Measurements from ENCODE around the gene TMOD2.

The TMOD2 gene

DNA sequence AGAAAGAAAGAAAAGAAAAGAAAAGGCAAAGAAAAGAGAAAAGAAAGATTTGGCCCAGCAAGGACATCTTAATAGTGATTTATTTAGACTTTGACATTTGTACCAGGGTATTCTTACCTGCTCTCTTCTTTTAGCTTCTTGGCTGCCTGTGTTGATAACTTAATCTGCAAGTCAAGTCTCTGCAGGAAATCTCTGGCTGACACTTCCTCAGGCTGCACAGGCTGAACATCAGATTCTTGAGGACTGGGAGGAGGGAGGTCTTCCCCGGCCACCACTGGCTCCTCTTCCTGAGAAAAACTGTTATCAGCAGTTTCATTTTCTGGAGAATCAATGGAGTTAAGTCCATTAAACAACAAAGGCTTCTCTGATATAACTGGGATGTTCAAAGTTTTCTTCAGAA is 26.7 kb upstream of the TMOD2 start:
- peaks cover 29% of the 10 kb centered on the region for H3K4me1 Mint-ChIP-seq

DNA sequence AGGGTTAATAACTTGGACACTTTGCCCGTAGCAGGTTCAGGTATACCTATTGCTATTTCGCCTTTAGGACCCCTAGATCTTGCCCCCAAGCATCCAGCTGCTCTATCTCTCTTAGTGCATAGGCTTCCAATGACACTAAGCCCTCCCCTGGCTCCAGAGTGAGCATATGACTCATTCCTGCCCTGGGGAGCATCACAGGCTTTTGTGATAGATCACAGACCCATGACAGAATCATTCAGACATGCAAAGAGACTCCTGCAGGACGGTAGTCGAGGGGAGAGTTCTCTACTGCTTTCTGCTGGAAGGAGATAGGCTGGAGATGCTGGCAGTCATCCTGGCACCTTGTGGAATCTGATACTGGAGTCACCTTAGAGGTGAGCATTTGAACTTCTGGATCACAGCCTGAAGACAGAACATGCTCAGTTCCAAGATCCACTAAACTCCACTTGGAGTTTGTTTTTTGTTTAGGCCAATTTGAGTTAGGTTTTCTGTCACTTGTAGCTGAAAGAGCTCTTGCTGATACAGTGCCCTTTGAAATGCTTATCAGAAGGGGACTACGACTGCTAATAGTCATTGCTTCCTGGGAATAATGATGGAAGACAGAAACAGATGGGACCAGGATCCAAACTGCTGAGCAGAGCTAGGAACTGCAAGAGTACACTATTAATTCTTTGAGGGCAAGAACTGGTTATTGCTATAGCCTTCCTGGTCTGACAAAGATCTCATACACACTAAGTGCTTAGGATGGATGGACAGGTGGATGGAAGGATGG is 24.9 kb upstream of the TMOD2 start:
- H3K4me1 Mint-ChIP-seq = peaks cover 42% of the 10 kb centered on the region
- H3K36me3 Mint-ChIP-seq = peaks cover 15% of the 10 kb centered on the region
- DNase-seq (ENCODE audit: low spot score in 2 of 2) = no peak
- peak; percentile 53 for ATAC-seq (ENCODE audit: low read depth)
- no peaks in the 10 kb centered on the region for H3K27me3 Mint-ChIP-seq
- H3K27ac Mint-ChIP-seq = peak overlapping the region; percentile 10
- H3K4me3 Mint-ChIP-seq = no peak overlapping the region
- no peaks in the 10 kb centered on the region for H3K9me3 Mint-ChIP-seq

More for the DNA sequence above, 26.7 kb upstream of the TMOD2 start:
- H3K36me3 Mint-ChIP-seq = peaks cover 17% of the 10 kb centered on the region
- DNase-seq (ENCODE audit: low spot score in 2 of 2) = no peak
- no peak for ATAC-seq (ENCODE audit: low read depth)
- H3K9me3 Mint-ChIP-seq = peaks cover 2% of the 10 kb centered on the region
- peak overlapping the region; percentile 11 for H3K27ac Mint-ChIP-seq
- no peaks in the 10 kb centered on the region for H3K27me3 Mint-ChIP-seq
- H3K4me3 Mint-ChIP-seq = no peak overlapping the region

DNA sequence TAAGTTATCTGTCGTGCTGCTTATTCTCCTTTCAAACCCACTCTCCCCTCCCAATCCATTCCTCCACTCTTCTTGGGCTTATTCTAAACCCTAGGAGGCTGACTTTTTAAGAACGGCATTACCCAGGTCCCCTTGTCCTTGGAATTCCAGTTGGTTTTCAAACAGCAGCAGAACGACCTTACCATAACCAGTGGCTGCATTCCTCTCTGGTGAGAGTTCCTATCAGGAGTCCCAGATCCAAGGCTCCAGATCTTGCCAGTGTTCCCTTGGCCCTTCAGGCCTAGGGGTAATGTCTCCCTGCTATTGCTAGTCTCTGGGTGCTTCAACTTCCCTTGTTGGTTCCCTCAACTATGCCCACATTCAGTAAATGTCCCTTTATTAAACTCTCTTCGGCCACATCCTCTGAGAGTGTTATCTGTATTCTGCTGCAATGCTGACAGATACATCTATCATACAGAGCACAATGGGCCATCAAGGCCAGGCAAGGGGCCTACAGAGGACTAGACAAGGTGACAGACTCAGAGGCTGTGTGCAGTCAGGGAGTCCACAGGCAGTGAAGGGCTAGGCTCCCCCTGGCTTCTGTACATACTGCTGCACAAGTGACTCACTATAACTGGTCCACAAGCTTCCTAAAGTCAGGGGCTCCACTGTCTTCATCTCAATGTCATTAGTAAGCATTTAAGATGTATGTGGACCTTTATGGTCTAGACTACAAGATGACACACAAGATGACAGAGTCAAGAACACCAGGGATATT is 24.1 kb upstream of the TMOD2 start:
- no peak for DNase-seq (ENCODE audit: low spot score in 2 of 2)
- Mint-ChIP-seq H3K36me3 (peaks cover 10% of the 10 kb centered on the region), H3K27me3 (no peaks in the 10 kb centered on the region), H3K9me3 (no peaks in the 10 kb centered on the region), H3K4me3 (no peak overlapping the region), H3K27ac (peak overlapping the region; percentile 10), H3K4me1 (peaks cover 46% of the 10 kb centered on the region)
- no peak for ATAC-seq (ENCODE audit: low read depth)

DNA sequence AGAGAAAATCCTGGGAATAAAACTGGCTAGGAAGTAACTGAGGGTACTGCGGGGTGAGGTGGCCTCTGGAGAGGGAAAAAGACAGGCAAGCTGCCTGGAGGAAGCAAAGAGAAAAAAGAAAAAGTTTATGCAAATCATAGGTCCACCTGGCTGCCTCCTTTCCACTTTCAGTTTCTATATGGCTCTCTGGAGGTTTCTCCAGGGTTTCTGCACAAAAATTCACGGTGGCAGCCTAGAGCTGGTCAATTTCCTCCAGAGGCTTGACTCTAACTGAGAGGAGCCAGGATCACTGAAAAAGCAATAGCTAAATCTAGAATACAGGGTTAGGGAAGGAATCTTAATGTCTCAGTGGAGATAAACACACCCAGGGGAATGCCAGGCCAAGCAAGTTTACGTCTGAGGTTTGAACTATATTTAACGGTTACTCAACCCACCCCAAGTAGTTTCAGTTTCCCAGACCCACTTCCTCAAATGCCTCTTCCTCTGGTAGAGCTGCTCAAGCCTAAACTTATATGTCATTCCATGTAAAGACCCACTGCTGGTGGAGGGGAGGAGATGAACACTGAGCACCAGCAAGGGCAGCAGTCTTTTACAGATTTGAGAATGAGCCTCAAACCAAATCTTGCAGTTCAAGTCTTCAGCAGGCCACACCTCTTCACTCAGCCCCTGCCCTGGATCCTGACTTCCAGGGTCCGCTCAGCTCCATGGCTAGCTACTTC is 19.7 kb upstream of the TMOD2 start:
- peaks cover 67% of the 10 kb centered on the region for H3K4me1 Mint-ChIP-seq
- no peaks in the 10 kb centered on the region for H3K27me3 Mint-ChIP-seq
- H3K4me3 Mint-ChIP-seq = peak overlapping the region; percentile 81
- H3K36me3 Mint-ChIP-seq = peaks cover 12% of the 10 kb centered on the region
- peak; percentile 83 for ATAC-seq (ENCODE audit: low read depth)
- H3K9me3 Mint-ChIP-seq = no peaks in the 10 kb centered on the region
- DNase-seq (ENCODE audit: low spot score in 2 of 2) = peak; percentile 53 to 68
- peak overlapping the region; percentile 95 for H3K27ac Mint-ChIP-seq

DNA sequence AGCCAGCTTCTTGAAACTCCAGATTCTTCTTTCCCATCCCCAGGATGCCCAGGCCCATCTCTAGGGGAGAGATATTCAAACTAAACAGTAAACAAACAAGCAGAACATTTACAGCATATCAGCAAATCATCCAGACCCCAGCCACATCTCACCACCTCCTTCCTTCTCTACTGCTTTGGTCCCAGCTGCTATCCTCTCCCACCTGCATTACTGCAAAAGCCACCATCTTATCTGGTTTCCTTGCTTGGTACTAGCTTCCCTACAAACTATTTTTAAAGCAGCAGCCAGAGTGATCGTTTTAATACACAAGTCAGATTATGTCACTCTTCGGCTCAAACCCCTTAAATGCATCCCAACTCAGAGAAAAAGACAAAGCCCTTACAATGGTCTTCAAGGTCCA is 18.8 kb upstream of the TMOD2 start:
- Mint-ChIP-seq H3K36me3 (peaks cover 11% of the 10 kb centered on the region), H3K4me1 (peaks cover 59% of the 10 kb centered on the region), H3K9me3 (no peaks in the 10 kb centered on the region), H3K27ac (peak overlapping the region; percentile 95), H3K4me3 (peak overlapping the region; percentile 64), H3K27me3 (no peaks in the 10 kb centered on the region)
- ATAC-seq (ENCODE audit: low read depth) = no peak
- no peak for DNase-seq (ENCODE audit: low spot score in 2 of 2)

DNA sequence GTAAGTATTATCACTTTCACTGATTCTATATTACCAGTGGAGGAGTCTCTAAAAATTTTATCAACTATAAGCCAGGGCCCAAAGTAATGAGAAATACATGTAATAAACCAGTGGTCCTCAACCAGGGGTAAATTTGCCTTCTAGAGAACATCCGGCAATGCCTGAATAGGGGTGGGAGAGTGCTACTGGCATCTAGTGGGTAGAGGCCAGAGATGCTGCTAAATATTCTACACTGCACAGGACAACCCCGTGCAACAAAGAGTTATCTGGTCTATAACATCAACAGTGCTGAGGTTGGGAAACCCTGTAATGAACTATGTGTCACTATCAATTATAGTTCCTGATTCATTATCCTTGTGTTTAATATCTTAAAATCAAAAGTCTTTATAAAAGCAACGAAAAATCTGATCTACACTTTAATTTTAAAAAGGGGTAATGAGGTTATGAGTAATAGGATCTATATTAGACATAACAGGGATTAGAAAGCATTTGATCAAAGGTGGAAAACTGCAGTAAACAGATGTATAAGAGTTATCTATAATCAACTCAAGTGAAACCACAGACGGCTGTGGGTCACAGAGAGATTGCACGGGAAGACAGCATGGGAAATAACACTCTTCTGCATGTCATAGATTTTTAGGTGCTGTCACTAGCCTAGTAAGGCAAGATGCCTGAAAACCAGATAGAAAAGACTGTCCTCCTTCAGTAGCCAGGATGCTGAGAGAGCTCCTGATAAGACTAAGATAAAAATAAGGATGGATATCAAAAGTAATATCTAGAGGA is 16.0 kb upstream of the TMOD2 start:
- ATAC-seq (ENCODE audit: low read depth) = no peak
- DNase-seq (ENCODE audit: low spot score in 2 of 2) = no peak

DNA sequence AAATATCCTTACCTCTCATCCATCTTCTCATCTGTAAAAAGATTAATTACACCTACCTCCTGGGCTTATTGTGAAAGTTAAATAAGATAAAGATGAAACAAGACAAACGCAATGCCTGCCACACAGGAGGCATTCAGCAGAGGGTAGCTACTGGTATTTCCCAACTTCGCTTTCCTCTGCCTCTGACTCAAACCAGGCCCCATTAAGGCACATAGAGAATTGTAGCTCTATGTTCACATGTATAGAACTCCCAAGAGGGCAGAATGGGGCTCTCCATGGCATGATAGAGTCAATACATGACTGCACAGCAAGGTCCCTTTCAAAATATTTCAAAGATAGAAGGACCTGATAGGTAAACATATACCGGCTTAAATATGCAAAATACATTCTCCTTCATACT is 15.3 kb upstream of the TMOD2 start:
- ATAC-seq (ENCODE audit: low read depth) (no peak), DNase-seq (ENCODE audit: low spot score in 2 of 2) (no peak)
- Mint-ChIP-seq H3K9me3 (no peaks in the 10 kb centered on the region), H3K4me1 (peaks cover 56% of the 10 kb centered on the region), H3K27ac (peak overlapping the region; percentile 86), H3K4me3 (peak overlapping the region; percentile 88), H3K36me3 (peaks cover 5% of the 10 kb centered on the region), H3K27me3 (no peaks in the 10 kb centered on the region)

More for the DNA sequence above, 16.0 kb upstream of the TMOD2 start:
- Mint-ChIP-seq H3K9me3 (no peaks in the 10 kb centered on the region), H3K4me3 (peak overlapping the region; percentile 88), H3K27ac (peak overlapping the region; percentile 86), H3K4me1 (peaks cover 62% of the 10 kb centered on the region), H3K27me3 (no peaks in the 10 kb centered on the region), H3K36me3 (peaks cover 9% of the 10 kb centered on the region)

DNA sequence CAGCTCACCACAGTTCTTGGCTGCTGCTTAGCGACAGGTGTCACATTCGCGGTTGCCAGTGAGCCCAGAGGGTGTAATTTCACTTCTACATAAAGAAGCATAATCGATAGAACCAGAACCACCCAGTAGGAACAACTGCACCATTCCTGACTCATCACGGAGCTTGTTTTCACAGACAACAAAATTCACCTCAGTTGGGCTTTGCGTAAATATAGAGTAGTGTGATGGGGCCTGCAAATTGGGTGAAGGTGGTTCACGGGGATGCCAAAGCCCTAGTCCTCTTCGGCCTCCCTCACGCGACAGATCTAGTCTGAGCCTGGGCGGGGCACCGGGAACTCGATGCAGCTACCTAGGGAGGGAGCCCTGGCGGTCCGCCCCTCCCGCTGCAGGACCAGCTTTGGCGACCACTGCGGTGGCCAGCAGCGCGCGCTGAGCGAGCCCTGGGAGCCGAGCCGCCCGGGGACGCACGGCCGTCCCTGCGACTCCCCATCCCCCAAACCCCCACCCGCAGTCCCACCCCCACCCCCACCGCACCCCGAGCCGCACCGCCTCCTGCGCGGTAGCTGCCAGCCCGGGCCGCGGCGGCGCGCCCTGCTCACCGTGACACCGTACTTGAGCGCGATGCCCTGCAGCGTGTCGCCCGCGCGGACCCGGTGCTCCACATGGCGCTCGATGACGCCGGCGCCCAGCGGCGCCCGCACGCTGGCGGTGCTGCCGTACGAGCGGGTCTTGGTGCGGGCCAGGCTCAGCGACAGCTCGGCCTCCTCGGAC is 14.5 kb upstream of the TMOD2 start:
- ATAC-seq (ENCODE audit: low read depth) (peak; percentile 62), DNase-seq (ENCODE audit: low spot score in 2 of 2) (peak; percentile 24 to 68)
- H3K27ac Mint-ChIP-seq = peak overlapping the region; percentile 86
- H3K4me1 Mint-ChIP-seq = peaks cover 49% of the 10 kb centered on the region
- peaks cover 5% of the 10 kb centered on the region for H3K36me3 Mint-ChIP-seq
- H3K27me3 Mint-ChIP-seq = no peaks in the 10 kb centered on the region
- peak overlapping the region; percentile 88 for H3K4me3 Mint-ChIP-seq
- no peaks in the 10 kb centered on the region for H3K9me3 Mint-ChIP-seq

DNA sequence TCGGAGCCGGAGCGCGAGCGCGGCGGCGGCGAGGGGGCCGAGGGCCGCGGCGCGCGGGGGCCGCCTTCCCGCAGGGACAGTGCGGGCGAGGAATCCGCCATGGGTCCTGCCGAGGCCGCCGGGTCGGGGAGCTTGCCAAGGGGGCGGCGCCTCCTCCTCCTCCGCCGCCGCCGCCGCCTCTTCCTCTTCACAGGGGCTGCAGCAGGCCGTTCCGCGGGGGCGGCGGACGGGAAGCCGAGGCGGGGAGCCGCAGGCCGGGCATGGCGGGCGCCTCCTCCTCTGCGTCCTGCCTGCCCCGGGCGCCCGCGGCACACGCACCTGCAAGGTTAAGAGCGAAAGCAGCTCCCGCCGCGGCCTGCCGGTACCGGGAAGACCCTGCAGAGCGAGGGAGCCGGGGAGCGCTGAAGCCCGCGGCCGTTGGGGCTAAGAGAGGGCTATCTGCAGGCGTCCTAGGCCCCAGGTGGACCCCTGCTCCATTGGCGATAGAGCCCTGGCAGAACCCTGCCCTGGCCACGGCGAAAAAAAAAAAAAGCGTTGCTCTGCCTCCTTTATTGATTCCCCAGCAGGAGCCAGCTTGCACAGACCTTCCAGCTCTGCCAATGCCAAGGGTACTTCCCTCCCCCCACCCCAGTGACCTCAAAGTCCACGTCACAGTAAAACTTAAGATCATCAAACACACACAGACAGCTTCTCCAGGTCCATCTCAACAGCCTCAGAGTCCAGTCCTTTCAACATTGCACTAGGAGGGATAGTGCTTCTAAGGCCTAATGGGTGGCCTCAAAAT is 13.7 kb upstream of the TMOD2 start, which contains the start of gene LYSMD2:
LYSMD2 (minus strand) TSS at position 134 of the 784 bp plus-strand sequence; CDS start at position 101, 33 bp downstream.
- Mint-ChIP-seq H3K4me1 (peaks cover 41% of the 10 kb centered on the region), H3K27ac (peak within 1 kb of the TSS; percentile 92), H3K36me3 (peaks cover 4% of the 10 kb centered on the region), H3K27me3 (no peaks in the 10 kb centered on the region), H3K9me3 (no peaks in the 10 kb centered on the region), H3K4me3 (peak within 1 kb of the TSS; percentile 88)
- ATAC-seq (ENCODE audit: low read depth) = peak; percentile 60
- peak in 1 of 2 donors; percentile 40 for DNase-seq (ENCODE audit: low spot score in 2 of 2)

DNA sequence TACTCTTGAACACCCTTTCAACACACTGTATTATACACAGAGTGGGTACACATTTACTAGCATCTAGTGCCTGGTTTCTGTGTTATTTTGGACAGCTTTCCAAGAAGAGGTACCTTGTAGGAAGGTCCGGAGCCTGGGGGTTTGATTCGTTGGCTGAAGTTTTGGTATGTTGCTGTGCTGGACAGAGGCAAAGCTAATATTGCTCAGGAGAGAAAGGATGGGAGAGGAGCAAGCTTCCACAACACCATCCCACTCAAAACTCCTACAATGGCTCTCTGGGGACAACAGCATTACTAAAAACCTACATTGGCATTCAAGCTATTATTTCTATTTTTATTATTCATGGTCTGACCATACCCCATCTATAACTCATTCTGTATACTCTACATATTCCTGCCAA is 12.8 kb upstream of the TMOD2 start:
- Mint-ChIP-seq H3K4me3 (peak overlapping the region; percentile 74), H3K36me3 (no peaks in the 10 kb centered on the region), H3K27ac (peak overlapping the region; percentile 92), H3K9me3 (no peaks in the 10 kb centered on the region), H3K27me3 (no peaks in the 10 kb centered on the region), H3K4me1 (peaks cover 33% of the 10 kb centered on the region)
- no peak for DNase-seq (ENCODE audit: low spot score in 2 of 2)
- ATAC-seq (ENCODE audit: low read depth) = no peak

DNA sequence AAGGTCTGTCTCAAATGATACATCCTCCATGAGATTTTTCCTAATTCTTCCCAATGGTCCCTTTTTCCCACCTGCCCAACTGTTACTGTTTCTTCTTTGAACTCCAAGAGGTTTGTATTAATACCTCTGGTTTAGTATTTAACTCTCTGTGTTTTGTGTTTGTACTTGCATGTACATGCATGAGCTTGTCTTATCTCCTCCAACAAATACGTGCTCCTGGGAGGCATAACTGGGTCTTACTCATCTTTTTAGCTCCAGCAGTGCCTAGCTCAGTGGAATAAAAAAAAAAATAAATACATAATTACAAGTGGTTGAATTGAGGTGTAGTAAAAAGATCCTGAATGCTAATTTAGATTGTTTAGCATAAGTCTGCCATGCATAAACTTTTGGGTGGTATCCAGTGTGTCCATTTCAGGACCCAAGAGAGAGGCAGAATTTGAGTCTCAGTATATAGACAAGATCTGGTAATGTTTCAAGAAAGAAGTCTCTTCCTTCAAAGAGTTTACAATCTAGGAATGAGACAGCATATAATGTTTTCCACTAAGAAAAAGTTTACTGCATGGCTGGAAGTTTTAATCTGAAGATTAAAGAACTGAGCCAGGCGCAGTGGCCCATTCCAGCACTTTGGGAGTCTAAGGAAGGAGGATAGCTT is 12.2 kb upstream of the TMOD2 start:
- Mint-ChIP-seq H3K27ac (peak overlapping the region; percentile 92), H3K4me3 (peak overlapping the region; percentile 35)
- DNase-seq (ENCODE audit: low spot score in 2 of 2) = no peak

DNA sequence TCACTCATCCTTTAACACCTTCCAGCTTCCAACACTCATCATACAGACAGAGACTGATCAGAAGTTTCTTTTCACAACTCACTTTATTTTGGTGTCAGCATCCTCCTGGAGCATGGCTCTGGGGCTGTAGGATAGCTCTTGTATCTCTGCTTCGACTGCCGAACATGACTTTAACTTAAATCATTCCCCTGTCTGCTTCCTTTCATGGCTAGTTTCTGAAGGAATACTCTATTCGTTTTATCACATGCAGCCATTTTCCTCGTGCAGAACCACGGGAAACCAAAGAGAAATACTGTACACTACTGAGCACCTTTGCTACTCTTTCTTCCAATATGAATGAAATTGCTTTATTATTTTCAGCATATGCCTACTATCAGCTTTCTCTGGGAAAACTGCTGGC is 2.1 kb upstream of the TMOD2 start:
- H3K4me3 Mint-ChIP-seq = no peak overlapping the region
- peak overlapping the region; percentile 5 for H3K27ac Mint-ChIP-seq
- no peak for DNase-seq (ENCODE audit: low spot score in 2 of 2)
- no peak for ATAC-seq (ENCODE audit: low read depth)
- H3K27me3 Mint-ChIP-seq = no peaks in the 10 kb centered on the region
- H3K36me3 Mint-ChIP-seq = peaks cover 1% of the 10 kb centered on the region
- no peaks in the 10 kb centered on the region for H3K9me3 Mint-ChIP-seq
- peaks cover 32% of the 10 kb centered on the region for H3K4me1 Mint-ChIP-seq

More for the DNA sequence above, 12.2 kb upstream of the TMOD2 start:
- Mint-ChIP-seq H3K27me3 (no peaks in the 10 kb centered on the region), H3K4me1 (peaks cover 30% of the 10 kb centered on the region), H3K36me3 (no peaks in the 10 kb centered on the region), H3K9me3 (no peaks in the 10 kb centered on the region)
- ATAC-seq (ENCODE audit: low read depth) = no peak
